Astrocyte of the spinal cord (primary cell): ENCODE data around the gene HHIPL1.

Source experiments
- DNase-seq: peaks from one replicate; pipeline ENCODE4 v3.0.0; 2011; ENCODE audit warnings: low read depth, low spot score
- H3K4me3 ChIP-seq: 2 replicates; pipeline ENCODE4 v1.5.1; 2011; ENCODE audit warnings: low read depth, mild to moderate bottlenecking, low read length, moderate library complexity
- CTCF ChIP-seq: IDR thresholded peaks from 2 replicates; pipeline ENCODE4 v1.5.1; 2012; ENCODE audit warnings: low read depth, mild to moderate bottlenecking, low read length, inconsistent platforms
- in situ Hi-C: cut with HindIII; loops from 2 replicates; pipeline ENCODE4 v1.10.0; 2017; ENCODE audit warnings: low sequenced_read_pairs

HHIPL1 gene

GRCh38 chr14:99688210-99688581 is 43.3 kb downstream of the HHIPL1 start:
- DNase-seq, result no peak
- TF ChIP-seq CTCF, result no peak
- H3K4me3 ChIP-seq, result no peak overlapping the region
- in situ Hi-C loops, result no loop called here

DNA sequence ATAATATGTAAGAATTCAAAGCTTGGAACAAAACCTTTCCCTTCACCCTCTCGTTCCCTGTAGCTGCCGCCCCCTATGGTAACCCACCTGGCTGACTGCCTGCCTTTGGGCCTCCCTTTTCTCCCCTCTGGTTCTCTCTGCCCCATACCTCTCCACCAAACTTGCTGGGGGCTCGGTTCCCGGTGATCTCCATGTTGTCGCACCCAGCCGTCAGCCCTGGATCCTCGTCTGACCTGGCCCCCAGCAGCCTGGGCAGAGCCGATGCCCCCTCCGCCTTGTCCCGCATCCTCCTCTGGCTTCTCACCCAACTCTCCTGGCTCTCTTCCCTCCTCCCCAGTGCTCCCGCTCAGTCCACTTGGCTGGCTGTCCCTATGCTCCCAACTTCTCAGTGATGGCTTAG is 43.7 kb downstream of the HHIPL1 start:
- no peak for DNase-seq
- in situ Hi-C loops, result no loop called here
- H3K4me3 ChIP-seq, result no peak overlapping the region
- TF ChIP-seq CTCF, result no peak

GRCh38 chr14:99689266-99690236 is 44.6 kb downstream of the HHIPL1 start:
- no peak for TF ChIP-seq CTCF
- in situ Hi-C loops, result no loop called here
- no peak for DNase-seq
- H3K4me3 ChIP-seq, result no peak overlapping the region

- in situ Hi-C loops, result no loop called here
- no peak for TF ChIP-seq CTCF
Observed at GRCh38 chr14:99690636-99691035, 45.7 kb downstream of the HHIPL1 start.

GRCh38 chr14:99691111-99691885 is 46.4 kb downstream of the HHIPL1 start:
- no peak for DNase-seq
- no peak for TF ChIP-seq CTCF
- in situ Hi-C loops, result no loop called here
- no peak overlapping the region for H3K4me3 ChIP-seq

More at GRCh38 chr14:99690636-99691035, 45.7 kb downstream of the HHIPL1 start:
- DNase-seq, result no peak
- H3K4me3 ChIP-seq, result no peak overlapping the region

- no peak for TF ChIP-seq CTCF
- H3K4me3 ChIP-seq, result no peak overlapping the region
- in situ Hi-C loops, result no loop called here
- no peak for DNase-seq
Observed at GRCh38 chr14:99693918-99694317, 49.0 kb downstream of the HHIPL1 start.
